K562 (cell line): ENCODE results near the gene RGS14. TPM values are rescaled to one million over a fixed set of nuclear protein-coding genes. Genes with fewer than 3 reads are reported as not detected.

Source experiments
- ATF3 ChIP-seq, 2 experiments: fragments of 450-650 bp in 1 of 2; sonication (generic) in 1 of 2; formaldehyde crosslinking in 1 of 2; IDR thresholded peaks in 1 of 2; conservative IDR thresholded peaks in 1 of 2; 2 replicates each; pipeline versions ENCODE4 v1.6.1 to v1.8.1; 2016 to 2023; ENCODE audit warnings: mild to moderate bottlenecking in 2 of 2, moderate library complexity in 2 of 2, inconsistent platforms in 1 of 2, missing genetic modification reagents in 1 of 2
- CBFA2T3 ChIP-seq: fragments of 450-650 bp; IDR thresholded peaks from 2 replicates; pipeline ENCODE4 v1.6.1; 2017
- CTCFL ChIP-seq: IDR thresholded peaks from 2 replicates; pipeline ENCODE4 v1.6.1; 2011; ENCODE audit warnings: borderline replicate concordance, low read depth, mild to moderate bottlenecking, moderate library complexity, low read length; ENCODE audit not compliant: insufficient read depth, poor library complexity, severe bottlenecking
- ETS2 ChIP-seq: IDR thresholded peaks from 2 replicates; pipeline ENCODE4 v1.6.1; 2016; ENCODE audit warnings: borderline replicate concordance, missing genetic modification characterization, mild to moderate bottlenecking, moderate library complexity, missing compliant biosample characterization; ENCODE audit not compliant: poor library complexity, severe bottlenecking
- FOXJ3 ChIP-seq: sonication (generic); formaldehyde crosslinking; IDR thresholded peaks from 2 replicates; pipeline ENCODE4 v1.4.0; 2020; ENCODE audit warnings: mild to moderate bottlenecking, missing genetic modification reagents
- FUS ChIP-seq: fragments of 200-400 bp; formaldehyde crosslinking; optimal IDR thresholded peaks from 2 replicates; pipeline ENCODE3; 2017; ENCODE audit warnings: low read depth, low read length
- HNRNPL ChIP-seq: fragments of 200-400 bp; formaldehyde crosslinking; IDR thresholded peaks from 2 replicates; pipeline ENCODE4 v1.6.1; 2017; ENCODE audit warnings: low read depth, mild to moderate bottlenecking, low read length
- ILK ChIP-seq: fragments of 450-650 bp; IDR thresholded peaks from 2 replicates; pipeline ENCODE4 v1.6.1; 2016; ENCODE audit warnings: missing genetic modification characterization, low read depth, mild to moderate bottlenecking, missing compliant biosample characterization, moderate library complexity, borderline replicate concordance
- KDM2B ChIP-seq: fragments of 250-450 bp; sonication (Bioruptor Pico); IDR thresholded peaks from 2 replicates; pipeline ENCODE4 v1.8.0; 2021; ENCODE audit warnings: mild to moderate bottlenecking, moderate library complexity
- LARP7 ChIP-seq: fragments of 450-650 bp; IDR thresholded peaks from 2 replicates; pipeline ENCODE4 v1.6.1; 2016
- MBD2 ChIP-seq: sonication (generic); IDR thresholded peaks from 2 replicates; pipeline ENCODE4 v1.6.1; 2016; ENCODE audit warnings: low read depth, borderline replicate concordance
- MEIS2 ChIP-seq: fragments of 450-650 bp; IDR thresholded peaks from 2 replicates; pipeline ENCODE4 v1.6.1; 2014; ENCODE audit warnings: mild to moderate bottlenecking; ENCODE audit not compliant: partially characterized antibody
- MITF ChIP-seq: IDR thresholded peaks from 2 replicates; pipeline ENCODE4 v1.6.1; 2014; ENCODE audit warnings: antibody characterized with exemption
- RBBP5 ChIP-seq: fragments of 200-600 bp; sonication (generic); IDR thresholded peaks from 2 replicates; pipeline ENCODE4 v1.6.1; 2012; ENCODE audit warnings: borderline replicate concordance, mild to moderate bottlenecking, low read length, control low read depth, inconsistent platforms; ENCODE audit not compliant: insufficient read depth, poor library complexity, severe bottlenecking
- TFAP4 ChIP-seq: sonication (generic); formaldehyde crosslinking; IDR thresholded peaks from 2 replicates; pipeline ENCODE4 v1.8.0; 2022; ENCODE audit warnings: missing genetic modification reagents, mild to moderate bottlenecking, moderate library complexity, borderline replicate concordance
- TRIM28 ChIP-seq: fragments of 450-650 bp; IDR thresholded peaks from 2 replicates; pipeline ENCODE4 v1.6.1; 2017
- ZNF175 ChIP-seq: fragments of 200-800 bp; sonication (Bioruptor generic); IDR thresholded peaks from 2 replicates; pipeline ENCODE4 v1.6.1; 2016; ENCODE audit warnings: low read depth, mild to moderate bottlenecking, missing genetic modification characterization, missing compliant biosample characterization
- ZNF197 ChIP-seq: fragments of 200-800 bp; sonication (Bioruptor generic); IDR thresholded peaks from 2 replicates; pipeline ENCODE4 v1.6.1; 2016; ENCODE audit warnings: low read depth, missing genetic modification characterization, missing compliant biosample characterization
- ZNF253 ChIP-seq: fragments of 250-450 bp; sonication (Bioruptor Pico); conservative IDR thresholded peaks from 2 replicates; pipeline ENCODE4 v1.6.1; 2021; ENCODE audit warnings: mild to moderate bottlenecking
- ZNF584 ChIP-seq: fragments of 200-800 bp; sonication (Bioruptor generic); IDR thresholded peaks from 2 replicates; pipeline ENCODE4 v1.6.1; 2016; ENCODE audit warnings: low read depth, mild to moderate bottlenecking, missing genetic modification characterization, missing compliant biosample characterization
- ZSCAN32 ChIP-seq: fragments of 450-650 bp; formaldehyde crosslinking; IDR thresholded peaks from 2 replicates; pipeline ENCODE4 v1.4.0; 2020; ENCODE audit warnings: mild to moderate bottlenecking, moderate library complexity
- polyA plus RNA-seq, 8 experiments: library from polyadenylated mRNA; depleted of rRNA in 4 of 8; stranded (reverse) in 5 of 8; unstranded in 3 of 8; fragments of >200 nt; fragmentation: Nextera tagmentation in 2 of 8; fragmentation: Illumina TruSeq in 1 of 8; extraction: Ambion mirVana in 2 of 8; extraction: Trizol in 1 of 8; gene quantifications; 2 replicates each; pipeline versions ENCODE4 v1.2.1 to v1.2.3, GENCODE V29; 2011 to 2014; ENCODE audit warnings: inconsistent platforms in 1 of 8, missing spikeins in 1 of 8
- total RNA-seq, 7 experiments: library from RNA; depleted of rRNA in 6 of 7; stranded (reverse); fragments of >200 nt in 6 of 7; fragmentation: Illumina TruSeq in 2 of 7; extraction: Trizol in 2 of 7; gene quantifications; 2 replicates each; pipeline versions ENCODE4 v1.2.1 to v1.2.3, GENCODE V29; 2011 to 2021; ENCODE audit warnings: low replicate concordance in 1 of 7

The RGS14 gene
- total and polyA plus RNA-seq, 9 of the 15 experiments (the other 6 are each of a cell fraction or from before 2014, with no cell fraction given), result 0.28 to 75.9 (median 34.5) TPM

GRCh38 chr5:177403102-177403791 is 45.5 kb downstream of the RGS14 start (continued):
- TF ChIP-seq ZNF175 (CRISPR knock-in tag), result no peak
- TF ChIP-seq MEIS2, result no peak
- TF ChIP-seq KDM2B (CRISPR knock-in tag), result no peak
- TF ChIP-seq ATF3 (IDR thresholded peaks at IDR 0.05), result peak; percentile 9; the same call in 1 of the 2 replicates
- TF ChIP-seq ATF3 (CRISPR knock-in tag; conservative IDR thresholded peaks at IDR 0.05), result no peak
- no peak for TF ChIP-seq ETS2 (tag)
- peak; percentile 8; the same call in 1 of the 2 replicates for TF ChIP-seq TFAP4 (CRISPR knock-in tag)
- no peak for TF ChIP-seq MBD2
- 0 out of 2 replicates have a peak, but pooled peaks have one; percentile 41 for TF ChIP-seq ZNF584 (CRISPR knock-in tag)
- no peak for TF ChIP-seq RBBP5
- no peak for TF ChIP-seq ZNF253
- no peak for TF ChIP-seq CBFA2T3
- no peak for TF ChIP-seq MITF
- TF ChIP-seq TRIM28, result no peak
- no peak for TF ChIP-seq LARP7
- no peak for TF ChIP-seq FOXJ3 (CRISPR knock-in tag)
- TF ChIP-seq ILK (tag), result no peak
- TF ChIP-seq ZSCAN32, result no peak
- no peak for TF ChIP-seq FUS
- TF ChIP-seq HNRNPL, result no peak
- no peak for TF ChIP-seq CTCFL
- TF ChIP-seq ZNF197, result no peak
